A549 (cell line): Measurements from ENCODE around the gene MYOZ2.

Experiments
- HDAC2 ChIP-seq: fragments of 200-600 bp; sonication (generic); IDR thresholded peaks from 2 replicates; pipeline ENCODE4 v1.6.1; 2016
- JUN ChIP-seq, 2 experiments: fragments of >200 bp; sonication (Bioruptor Twin); formaldehyde crosslinking; IDR thresholded peaks; 2 replicates in 1 of 2; 3 replicates in 1 of 2; pipeline ENCODE4 v1.6.1; 2016 to 2017
- MYC ChIP-seq: IDR thresholded peaks from 2 replicates; pipeline ENCODE4 v1.6.1; 2012; ENCODE audit warnings: mild to moderate bottlenecking, inconsistent platforms, low read length, improper control_type of control experiment, borderline replicate concordance
- POLR2A ChIP-seq: IDR thresholded peaks from 2 replicates; pipeline ENCODE4 v1.6.1; 2012; ENCODE audit warnings: mild to moderate bottlenecking, low read length
- TF ChIP-seq, protein P1 (sequence below): fragments of >200 bp; sonication (Bioruptor Twin); formaldehyde crosslinking; IDR thresholded peaks from 3 replicates; pipeline ENCODE4 v1.5.1; 2016
- TF ChIP-seq, protein P2 (sequence below): fragments of >200 bp; sonication (Bioruptor Twin); formaldehyde crosslinking; IDR thresholded peaks from 2 replicates; pipeline ENCODE4 v1.6.1; 2016

DNA sequence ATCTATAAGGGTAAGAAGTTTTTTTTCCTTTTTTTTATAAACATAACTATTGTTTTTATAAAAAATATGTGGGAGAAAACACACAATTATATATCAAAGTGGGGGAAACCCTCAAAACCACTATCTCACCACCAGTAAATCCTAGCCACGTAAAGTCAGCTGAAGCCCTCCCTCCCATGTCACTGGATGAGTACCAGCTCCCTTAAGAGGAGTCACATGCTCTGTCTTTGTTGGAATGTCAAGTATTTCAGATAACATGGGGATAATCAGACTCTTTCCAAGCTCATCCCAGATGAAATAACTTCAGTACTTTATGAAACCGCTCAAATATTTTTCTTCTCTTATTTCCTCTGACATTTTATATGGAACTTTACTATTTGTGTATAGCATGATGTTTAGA lies 2.4 kb downstream of the MYOZ2 start:
- TF ChIP-seq, protein P1, sequence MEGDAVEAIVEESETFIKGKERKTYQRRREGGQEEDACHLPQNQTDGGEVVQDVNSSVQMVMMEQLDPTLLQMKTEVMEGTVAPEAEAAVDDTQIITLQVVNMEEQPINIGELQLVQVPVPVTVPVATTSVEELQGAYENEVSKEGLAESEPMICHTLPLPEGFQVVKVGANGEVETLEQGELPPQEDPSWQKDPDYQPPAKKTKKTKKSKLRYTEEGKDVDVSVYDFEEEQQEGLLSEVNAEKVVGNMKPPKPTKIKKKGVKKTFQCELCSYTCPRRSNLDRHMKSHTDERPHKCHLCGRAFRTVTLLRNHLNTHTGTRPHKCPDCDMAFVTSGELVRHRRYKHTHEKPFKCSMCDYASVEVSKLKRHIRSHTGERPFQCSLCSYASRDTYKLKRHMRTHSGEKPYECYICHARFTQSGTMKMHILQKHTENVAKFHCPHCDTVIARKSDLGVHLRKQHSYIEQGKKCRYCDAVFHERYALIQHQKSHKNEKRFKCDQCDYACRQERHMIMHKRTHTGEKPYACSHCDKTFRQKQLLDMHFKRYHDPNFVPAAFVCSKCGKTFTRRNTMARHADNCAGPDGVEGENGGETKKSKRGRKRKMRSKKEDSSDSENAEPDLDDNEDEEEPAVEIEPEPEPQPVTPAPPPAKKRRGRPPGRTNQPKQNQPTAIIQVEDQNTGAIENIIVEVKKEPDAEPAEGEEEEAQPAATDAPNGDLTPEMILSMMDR, result no peak
- TF ChIP-seq POLR2A (no peak), JUN (IDR thresholded peaks at IDR 0.05) (no peak), HDAC2 (no peak), MYC (no peak)
- TF ChIP-seq, protein P2, sequence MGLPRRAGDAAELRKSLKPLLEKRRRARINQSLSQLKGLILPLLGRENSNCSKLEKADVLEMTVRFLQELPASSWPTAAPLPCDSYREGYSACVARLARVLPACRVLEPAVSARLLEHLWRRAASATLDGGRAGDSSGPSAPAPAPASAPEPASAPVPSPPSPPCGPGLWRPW, result no peak
